ENCODE measurements around the gene ZNF117. TPM values are rescaled to one million over a fixed set of nuclear protein-coding genes. Genes with fewer than 3 reads are reported as not detected.

Gene ZNF117
- total and polyA plus RNA-seq, 2 of the 8 experiments (the other 6 are each of a cell fraction or from before 2014, with no cell fraction given), result 2.9 to 13.0 TPM

DNA sequence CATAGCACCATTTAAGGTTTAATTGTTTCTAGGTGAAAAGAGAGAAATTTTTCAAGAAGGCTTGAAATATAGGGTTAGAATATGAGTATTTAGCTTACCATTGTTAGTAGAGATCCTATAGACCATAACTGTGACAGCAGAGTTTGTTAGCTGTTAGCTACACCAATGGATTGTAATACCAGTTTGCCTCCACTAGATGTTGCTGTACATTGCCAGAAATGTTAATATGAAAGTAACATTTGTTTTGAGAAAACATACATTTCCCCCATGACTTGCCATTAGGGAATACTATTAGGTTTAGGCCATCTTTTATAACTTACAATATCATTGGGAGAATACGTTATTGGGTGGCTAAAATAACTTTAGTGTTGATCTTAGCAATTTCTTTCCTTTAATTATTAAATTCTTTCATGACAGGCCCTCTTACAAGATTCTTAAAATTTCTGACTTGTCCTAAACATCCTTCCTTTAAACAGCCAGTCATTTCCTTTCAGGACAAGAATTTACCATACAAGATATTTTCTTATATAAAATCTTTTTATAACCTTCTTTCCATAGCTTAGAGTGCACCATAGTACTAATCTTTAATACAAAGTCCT lies 39.5 kb downstream of the ZNF117 start (continued):
- TF ChIP-seq, protein P1, sequence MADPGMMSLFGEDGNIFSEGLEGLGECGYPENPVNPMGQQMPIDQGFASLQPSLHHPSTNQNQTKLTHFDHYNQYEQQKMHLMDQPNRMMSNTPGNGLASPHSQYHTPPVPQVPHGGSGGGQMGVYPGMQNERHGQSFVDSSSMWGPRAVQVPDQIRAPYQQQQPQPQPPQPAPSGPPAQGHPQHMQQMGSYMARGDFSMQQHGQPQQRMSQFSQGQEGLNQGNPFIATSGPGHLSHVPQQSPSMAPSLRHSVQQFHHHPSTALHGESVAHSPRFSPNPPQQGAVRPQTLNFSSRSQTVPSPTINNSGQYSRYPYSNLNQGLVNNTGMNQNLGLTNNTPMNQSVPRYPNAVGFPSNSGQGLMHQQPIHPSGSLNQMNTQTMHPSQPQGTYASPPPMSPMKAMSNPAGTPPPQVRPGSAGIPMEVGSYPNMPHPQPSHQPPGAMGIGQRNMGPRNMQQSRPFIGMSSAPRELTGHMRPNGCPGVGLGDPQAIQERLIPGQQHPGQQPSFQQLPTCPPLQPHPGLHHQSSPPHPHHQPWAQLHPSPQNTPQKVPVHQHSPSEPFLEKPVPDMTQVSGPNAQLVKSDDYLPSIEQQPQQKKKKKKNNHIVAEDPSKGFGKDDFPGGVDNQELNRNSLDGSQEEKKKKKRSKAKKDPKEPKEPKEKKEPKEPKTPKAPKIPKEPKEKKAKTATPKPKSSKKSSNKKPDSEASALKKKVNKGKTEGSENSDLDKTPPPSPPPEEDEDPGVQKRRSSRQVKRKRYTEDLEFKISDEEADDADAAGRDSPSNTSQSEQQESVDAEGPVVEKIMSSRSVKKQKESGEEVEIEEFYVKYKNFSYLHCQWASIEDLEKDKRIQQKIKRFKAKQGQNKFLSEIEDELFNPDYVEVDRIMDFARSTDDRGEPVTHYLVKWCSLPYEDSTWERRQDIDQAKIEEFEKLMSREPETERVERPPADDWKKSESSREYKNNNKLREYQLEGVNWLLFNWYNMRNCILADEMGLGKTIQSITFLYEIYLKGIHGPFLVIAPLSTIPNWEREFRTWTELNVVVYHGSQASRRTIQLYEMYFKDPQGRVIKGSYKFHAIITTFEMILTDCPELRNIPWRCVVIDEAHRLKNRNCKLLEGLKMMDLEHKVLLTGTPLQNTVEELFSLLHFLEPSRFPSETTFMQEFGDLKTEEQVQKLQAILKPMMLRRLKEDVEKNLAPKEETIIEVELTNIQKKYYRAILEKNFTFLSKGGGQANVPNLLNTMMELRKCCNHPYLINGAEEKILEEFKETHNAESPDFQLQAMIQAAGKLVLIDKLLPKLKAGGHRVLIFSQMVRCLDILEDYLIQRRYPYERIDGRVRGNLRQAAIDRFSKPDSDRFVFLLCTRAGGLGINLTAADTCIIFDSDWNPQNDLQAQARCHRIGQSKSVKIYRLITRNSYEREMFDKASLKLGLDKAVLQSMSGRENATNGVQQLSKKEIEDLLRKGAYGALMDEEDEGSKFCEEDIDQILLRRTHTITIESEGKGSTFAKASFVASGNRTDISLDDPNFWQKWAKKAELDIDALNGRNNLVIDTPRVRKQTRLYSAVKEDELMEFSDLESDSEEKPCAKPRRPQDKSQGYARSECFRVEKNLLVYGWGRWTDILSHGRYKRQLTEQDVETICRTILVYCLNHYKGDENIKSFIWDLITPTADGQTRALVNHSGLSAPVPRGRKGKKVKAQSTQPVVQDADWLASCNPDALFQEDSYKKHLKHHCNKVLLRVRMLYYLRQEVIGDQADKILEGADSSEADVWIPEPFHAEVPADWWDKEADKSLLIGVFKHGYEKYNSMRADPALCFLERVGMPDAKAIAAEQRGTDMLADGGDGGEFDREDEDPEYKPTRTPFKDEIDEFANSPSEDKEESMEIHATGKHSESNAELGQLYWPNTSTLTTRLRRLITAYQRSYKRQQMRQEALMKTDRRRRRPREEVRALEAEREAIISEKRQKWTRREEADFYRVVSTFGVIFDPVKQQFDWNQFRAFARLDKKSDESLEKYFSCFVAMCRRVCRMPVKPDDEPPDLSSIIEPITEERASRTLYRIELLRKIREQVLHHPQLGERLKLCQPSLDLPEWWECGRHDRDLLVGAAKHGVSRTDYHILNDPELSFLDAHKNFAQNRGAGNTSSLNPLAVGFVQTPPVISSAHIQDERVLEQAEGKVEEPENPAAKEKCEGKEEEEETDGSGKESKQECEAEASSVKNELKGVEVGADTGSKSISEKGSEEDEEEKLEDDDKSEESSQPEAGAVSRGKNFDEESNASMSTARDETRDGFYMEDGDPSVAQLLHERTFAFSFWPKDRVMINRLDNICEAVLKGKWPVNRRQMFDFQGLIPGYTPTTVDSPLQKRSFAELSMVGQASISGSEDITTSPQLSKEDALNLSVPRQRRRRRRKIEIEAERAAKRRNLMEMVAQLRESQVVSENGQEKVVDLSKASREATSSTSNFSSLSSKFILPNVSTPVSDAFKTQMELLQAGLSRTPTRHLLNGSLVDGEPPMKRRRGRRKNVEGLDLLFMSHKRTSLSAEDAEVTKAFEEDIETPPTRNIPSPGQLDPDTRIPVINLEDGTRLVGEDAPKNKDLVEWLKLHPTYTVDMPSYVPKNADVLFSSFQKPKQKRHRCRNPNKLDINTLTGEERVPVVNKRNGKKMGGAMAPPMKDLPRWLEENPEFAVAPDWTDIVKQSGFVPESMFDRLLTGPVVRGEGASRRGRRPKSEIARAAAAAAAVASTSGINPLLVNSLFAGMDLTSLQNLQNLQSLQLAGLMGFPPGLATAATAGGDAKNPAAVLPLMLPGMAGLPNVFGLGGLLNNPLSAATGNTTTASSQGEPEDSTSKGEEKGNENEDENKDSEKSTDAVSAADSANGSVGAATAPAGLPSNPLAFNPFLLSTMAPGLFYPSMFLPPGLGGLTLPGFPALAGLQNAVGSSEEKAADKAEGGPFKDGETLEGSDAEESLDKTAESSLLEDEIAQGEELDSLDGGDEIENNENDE (IDR thresholded peaks at IDR 0.05; ENCODE audit: insufficient replicate concordance, low read length), result no peak
- no peak for TF ChIP-seq TAF1 (IDR thresholded peaks at IDR 0.05; ENCODE audit: low read depth, low read length)
- TF ChIP-seq KDM1A (IDR thresholded peaks at IDR 0.05; ENCODE audit: borderline replicate concordance, low read length), result no peak
- no peak for TF ChIP-seq RXRA (IDR thresholded peaks at IDR 0.05; ENCODE audit: insufficient read depth, low read depth, low read length)
- TF ChIP-seq POLR2A (IDR thresholded peaks at IDR 0.05; ENCODE audit: control extremely low read depth in 1 of 2, low read depth in 2 of 2, low read length in 2 of 2), result no peak
- no peak for TF ChIP-seq BRCA1 (IDR thresholded peaks at IDR 0.05; ENCODE audit: low read depth, low read length)
- TF ChIP-seq RAD21 (IDR thresholded peaks at IDR 0.05 in 1 of 2, conservative IDR thresholded peaks at IDR 0.05 in 1 of 2; ENCODE audit: low read depth in 2 of 2, low read length in 2 of 2), result peak; percentile 83 to 85
